CD4-positive, alpha-beta T cell (primary cell): ENCODE measurements around the gene CDH13. TPM values are rescaled to one million over a fixed set of nuclear protein-coding genes. Genes with fewer than 3 reads are reported as not detected.

Experiments used
- ATAC-seq: fragments of 200-7000 bp; cut with Tn5 transposase; one replicate; pipeline ENCODE4 v1.10.0; 2022; ENCODE audit warnings: mild to moderate bottlenecking; ENCODE audit not compliant: poor library complexity
- CTCF ChIA-PET: fragments of 350-600 bp; sonication (Branson Sonifier 250); formaldehyde crosslinking; loops from one replicate; lab custom pipeline; 2021; ENCODE audit warnings: antibody characterized with exemption, inconsistent platforms; lab: Charles Lee
- POLR2A ChIA-PET: fragments of 350-600 bp; sonication (Branson Sonifier 250); formaldehyde crosslinking; loops from one replicate; lab custom pipeline; 2021; ENCODE audit warnings: antibody characterized with exemption, inconsistent platforms; lab: Charles Lee
- DNase-seq, 14 experiments: peaks; one replicate each; pipeline ENCODE4 v3.0.0-alpha.2; 2013 to 2020; ENCODE audit warnings: mixed read lengths in 2 of 14
- H3K27ac ChIP-seq, 2 donors: one replicate each; pipeline versions ENCODE4 v1.5.1 to v1.7.0; 2013; ENCODE audit warnings: low read length in 2 of 2, low read depth in 1 of 2, mild to moderate bottlenecking in 1 of 2
- H3K27me3 ChIP-seq, 2 experiments: 1 replicate in 1 of 2; 2 replicates in 1 of 2; pipeline versions ENCODE4 v1.6.1 to v1.7.0; 2013; ENCODE audit warnings: low read length in 2 of 2, control low read depth in 1 of 2, mild to moderate bottlenecking in 1 of 2, moderate library complexity in 1 of 2; ENCODE audit not compliant: insufficient read depth in 2 of 2, control insufficient read depth in 1 of 2
- H3K36me3 ChIP-seq: one replicate; pipeline ENCODE4 v1.6.1; 2013; ENCODE audit warnings: low read length, control low read depth; ENCODE audit not compliant: insufficient read depth
- H3K4me1 ChIP-seq: one replicate; pipeline ENCODE4 v1.6.1; 2013; ENCODE audit warnings: low read length, control low read depth; ENCODE audit not compliant: insufficient read depth
- H3K4me3 ChIP-seq: one replicate; pipeline ENCODE4 v1.5.1; 2013; ENCODE audit warnings: mild to moderate bottlenecking, low read length, moderate library complexity
- H3K9me3 ChIP-seq, 2 experiments: 1 replicate in 1 of 2; 2 replicates in 1 of 2; pipeline versions ENCODE4 v1.6.1 to v1.7.0; 2013; ENCODE audit warnings: low read length in 2 of 2, mild to moderate bottlenecking in 2 of 2, control low read depth in 1 of 2, moderate library complexity in 1 of 2; ENCODE audit not compliant: control insufficient read depth in 1 of 2, insufficient read depth in 1 of 2
- H3K27ac Mint-ChIP-seq: one replicate; pipeline ENCODE4 v1.8.0; 2020; ENCODE audit warnings: mixed read lengths
- H3K27me3 Mint-ChIP-seq: one replicate; pipeline ENCODE4 v1.8.0; 2021; ENCODE audit warnings: mixed read lengths
- H3K36me3 Mint-ChIP-seq: one replicate; pipeline ENCODE4 v1.8.0; 2021; ENCODE audit warnings: low read depth, mixed read lengths
- H3K4me1 Mint-ChIP-seq: one replicate; pipeline ENCODE4 v1.8.0; 2021; ENCODE audit warnings: low read depth, mixed read lengths
- H3K4me3 Mint-ChIP-seq: one replicate; pipeline ENCODE4 v1.8.0; 2020; ENCODE audit warnings: mild to moderate bottlenecking, mixed read lengths
- H3K9me3 Mint-ChIP-seq: one replicate; pipeline ENCODE4 v1.8.0; 2020; ENCODE audit warnings: mixed read lengths
- intact Hi-C, 2 experiments: fragments of 100-400 bp; cut with DNase I in 1 of 2; cut with micrococcal nuclease in 1 of 2; formaldehyde crosslinking; loops; one replicate each; pipeline versions ENCODE4 v1.15.1 to v1.9.0; 2023 to 2025; cut with DNase I, micrococcal nuclease
- total RNA-seq, 174 experiments: library from RNA in 2 of 174; stranded (reverse) in 2 of 174; gene quantifications; one replicate each; pipeline ENCODE4 v1.2.3 and lab custom pipeline; 2021 to 2026
- TF ChIP-seq, protein P1 (sequence below): fragments of 200-600 bp; IDR thresholded peaks from one replicate; pipeline ENCODE4 v1.8.0; 2022; ENCODE audit warnings: antibody characterized with exemption, mild to moderate bottlenecking

The CDH13 gene
- total RNA-seq, 2 experiments from 2014 or later, result not detected

DNA sequence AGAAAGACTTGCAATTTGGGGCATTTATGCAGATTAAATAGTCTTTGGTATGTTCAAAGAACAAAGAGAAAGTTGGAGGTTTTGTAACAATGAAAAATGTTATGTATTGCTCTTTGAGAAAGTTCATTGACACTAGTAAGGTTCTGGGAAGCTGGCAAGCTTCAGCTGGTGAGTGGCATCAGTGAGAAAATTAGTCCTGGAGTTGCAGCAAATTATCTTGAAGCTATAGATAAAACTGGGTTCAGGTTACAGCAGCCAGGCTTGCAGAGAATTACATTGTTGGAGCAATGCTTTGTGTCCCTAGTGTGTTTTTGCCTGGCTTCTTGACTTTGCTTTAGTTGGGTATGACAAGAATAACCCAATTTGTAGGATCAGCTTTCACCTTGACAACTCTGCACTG, 221.2 kb downstream of the CDH13 start:
- H3K27ac Mint-ChIP-seq, result no peak overlapping the region
- DNase-seq (no peak), ATAC-seq (no peak)
- peaks cover 2% of the 10 kb centered on the region for H3K9me3 Mint-ChIP-seq
- Histone ChIP-seq H3K4me1 (no peaks in the 10 kb centered on the region), H3K9me3 (no peaks in the 10 kb centered on the region), H3K27ac (no peak overlapping the region), H3K27me3 (no peaks in the 10 kb centered on the region), H3K36me3 (no peaks in the 10 kb centered on the region), H3K4me3 (no peak overlapping the region)
- no peak overlapping the region for H3K4me3 Mint-ChIP-seq
- intact Hi-C loops, result no loop called here
- ChIA-PET POLR2A (no interaction called here), CTCF (no interaction called here)
- no peaks in the 10 kb centered on the region for H3K4me1 Mint-ChIP-seq
- TF ChIP-seq, protein P1, sequence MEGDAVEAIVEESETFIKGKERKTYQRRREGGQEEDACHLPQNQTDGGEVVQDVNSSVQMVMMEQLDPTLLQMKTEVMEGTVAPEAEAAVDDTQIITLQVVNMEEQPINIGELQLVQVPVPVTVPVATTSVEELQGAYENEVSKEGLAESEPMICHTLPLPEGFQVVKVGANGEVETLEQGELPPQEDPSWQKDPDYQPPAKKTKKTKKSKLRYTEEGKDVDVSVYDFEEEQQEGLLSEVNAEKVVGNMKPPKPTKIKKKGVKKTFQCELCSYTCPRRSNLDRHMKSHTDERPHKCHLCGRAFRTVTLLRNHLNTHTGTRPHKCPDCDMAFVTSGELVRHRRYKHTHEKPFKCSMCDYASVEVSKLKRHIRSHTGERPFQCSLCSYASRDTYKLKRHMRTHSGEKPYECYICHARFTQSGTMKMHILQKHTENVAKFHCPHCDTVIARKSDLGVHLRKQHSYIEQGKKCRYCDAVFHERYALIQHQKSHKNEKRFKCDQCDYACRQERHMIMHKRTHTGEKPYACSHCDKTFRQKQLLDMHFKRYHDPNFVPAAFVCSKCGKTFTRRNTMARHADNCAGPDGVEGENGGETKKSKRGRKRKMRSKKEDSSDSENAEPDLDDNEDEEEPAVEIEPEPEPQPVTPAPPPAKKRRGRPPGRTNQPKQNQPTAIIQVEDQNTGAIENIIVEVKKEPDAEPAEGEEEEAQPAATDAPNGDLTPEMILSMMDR, result no peak
- no peaks in the 10 kb centered on the region for H3K36me3 Mint-ChIP-seq
- H3K27me3 Mint-ChIP-seq, result peaks cover 19% of the 10 kb centered on the region

DNA sequence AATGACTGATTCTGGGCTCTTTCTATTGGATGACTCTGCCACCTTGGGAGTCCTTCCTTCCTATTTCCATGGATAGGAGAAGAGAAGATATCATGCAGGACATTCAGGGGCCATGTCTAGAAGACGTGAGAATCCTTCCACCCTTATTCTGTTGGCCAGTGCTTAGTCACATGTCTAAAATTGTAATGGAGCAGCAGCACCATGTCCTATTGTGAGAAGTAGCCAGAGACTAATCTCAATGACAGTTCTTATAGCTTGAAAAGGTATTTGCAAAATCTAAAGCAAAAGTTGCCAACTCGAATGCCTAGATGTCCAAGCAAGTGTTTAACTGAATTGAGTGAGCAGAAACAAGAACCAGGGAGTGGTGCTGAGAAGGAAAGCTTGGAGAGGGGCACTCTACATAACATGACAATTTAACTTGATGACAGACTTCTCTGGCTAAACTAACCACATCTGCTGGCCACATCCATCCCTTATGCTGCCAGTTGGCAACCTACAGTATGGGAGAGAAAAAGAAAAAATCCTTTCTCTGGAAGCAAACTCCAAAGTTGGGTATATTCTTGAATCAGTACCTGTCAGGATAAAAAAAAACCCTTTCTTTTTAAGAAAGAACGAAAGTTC, 225.7 kb downstream of the CDH13 start:
- Histone ChIP-seq H3K9me3 (no peaks in the 10 kb centered on the region), H3K27ac (no peak overlapping the region), H3K27me3 (no peaks in the 10 kb centered on the region), H3K36me3 (no peaks in the 10 kb centered on the region), H3K4me1 (no peaks in the 10 kb centered on the region), H3K4me3 (no peak overlapping the region)
- no peaks in the 10 kb centered on the region for H3K4me1 Mint-ChIP-seq
- no peak overlapping the region for H3K4me3 Mint-ChIP-seq
- ChIA-PET POLR2A (no interaction called here), CTCF (no interaction called here)
- intact Hi-C loops, result no loop called here
- ATAC-seq (no peak), DNase-seq (no peak)
- H3K27me3 Mint-ChIP-seq, result peaks cover 12% of the 10 kb centered on the region
- H3K36me3 Mint-ChIP-seq, result no peaks in the 10 kb centered on the region
- TF ChIP-seq, protein P1, result no peak
- no peak overlapping the region for H3K27ac Mint-ChIP-seq
- no peaks in the 10 kb centered on the region for H3K9me3 Mint-ChIP-seq

DNA sequence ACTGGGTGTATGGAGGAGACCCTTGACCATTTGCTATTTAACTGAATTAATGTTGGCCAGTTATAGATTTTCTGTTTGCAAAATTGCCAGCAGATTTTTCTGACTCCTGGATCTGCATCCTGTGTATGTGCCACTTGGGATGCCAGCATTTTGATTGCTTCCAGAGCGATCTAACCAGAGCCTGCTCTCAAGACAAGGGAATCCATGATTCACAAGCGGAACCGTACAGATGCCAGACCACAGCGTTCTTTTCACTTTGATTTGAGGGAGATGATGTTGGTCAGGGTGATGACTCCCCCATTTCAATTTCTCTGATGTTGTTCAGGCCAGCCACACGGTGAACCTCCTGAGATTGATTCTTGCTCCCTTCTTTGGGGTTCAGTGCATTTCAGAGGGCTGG, 228.7 kb downstream of the CDH13 start:
- H3K9me3 Mint-ChIP-seq, result peaks cover 3% of the 10 kb centered on the region
- no peak overlapping the region for H3K27ac ChIP-seq
- no peak for DNase-seq
- no peaks in the 10 kb centered on the region for H3K36me3 Mint-ChIP-seq
- no peaks in the 10 kb centered on the region for H3K27me3 Mint-ChIP-seq
- TF ChIP-seq, protein P1, result no peak
- no peaks in the 10 kb centered on the region for H3K36me3 ChIP-seq
- H3K9me3 ChIP-seq, result no peaks in the 10 kb centered on the region
- H3K4me3 Mint-ChIP-seq, result no peak overlapping the region
- no peaks in the 10 kb centered on the region for H3K4me1 ChIP-seq
- POLR2A ChIA-PET, result no interaction called here
- no peaks in the 10 kb centered on the region for H3K4me1 Mint-ChIP-seq
- intact Hi-C loops, result no loop called here
- no peak overlapping the region for H3K27ac Mint-ChIP-seq
- CTCF ChIA-PET, result no interaction called here
- no peak for ATAC-seq
- no peak overlapping the region for H3K4me3 ChIP-seq
- no peaks in the 10 kb centered on the region for H3K27me3 ChIP-seq
